Stimulated activated CD4-positive, alpha-beta T cell treated with anti-CD3 and anti-CD28 coated beads, TNF-alpha, amount 100 ng/mL, for 1 hour (primary cell): ENCODE measurements around the gene IFNG.

Experiments used
- DNase-seq, 3 donors: peaks; one replicate each; pipeline ENCODE4 v3.0.0-alpha.2; 2020; ENCODE audit warnings: low read depth in 3 of 3, low spot score in 1 of 3

The IFNG gene

GRCh38 chr12:68118096-68118755 is 41.3 kb downstream of the IFNG start:
- DNase-seq, result no peak

DNA sequence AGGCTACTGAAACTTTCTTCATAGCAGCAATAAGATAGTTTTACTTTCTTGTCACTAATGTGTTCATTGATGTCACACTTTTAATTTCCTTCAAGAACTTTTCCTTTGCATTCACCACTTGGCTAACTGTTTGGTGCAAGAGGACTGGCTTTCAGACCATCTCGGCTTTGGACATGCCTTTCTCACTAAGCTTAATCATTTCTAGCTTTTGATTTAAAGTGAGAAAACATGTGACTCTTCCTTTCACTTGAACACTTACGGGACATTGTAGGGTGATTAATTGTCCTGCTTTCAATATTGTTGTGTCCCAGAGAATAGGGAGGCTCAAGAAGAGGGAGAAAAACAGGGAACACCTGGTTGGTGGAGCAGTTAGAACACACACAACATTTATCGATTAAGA is 41.9 kb downstream of the IFNG start:
- DNase-seq, result no peak

DNA sequence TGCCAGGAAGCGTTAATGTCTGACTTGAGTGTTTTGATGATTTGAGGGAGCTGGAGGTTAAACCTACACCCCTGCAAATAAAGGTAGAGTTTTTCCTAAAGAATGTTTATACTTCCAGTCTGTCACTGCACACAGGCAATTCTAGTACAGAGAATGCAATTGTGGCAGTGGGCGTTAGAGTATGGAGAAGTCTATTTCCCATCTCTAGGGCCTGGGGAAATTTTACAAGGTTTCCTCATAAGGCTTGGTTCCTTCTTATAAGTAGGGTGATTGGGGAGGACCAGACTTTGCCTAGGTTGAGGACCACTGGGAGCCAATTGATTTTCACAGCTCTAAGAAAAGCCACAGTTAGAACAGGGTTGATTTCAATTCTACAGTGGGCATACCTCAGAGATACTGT is 44.3 kb downstream of the IFNG start:
- DNase-seq, result no peak

GRCh38 chr12:68114606-68115005 is 44.9 kb downstream of the IFNG start:
- DNase-seq, result no peak

DNA sequence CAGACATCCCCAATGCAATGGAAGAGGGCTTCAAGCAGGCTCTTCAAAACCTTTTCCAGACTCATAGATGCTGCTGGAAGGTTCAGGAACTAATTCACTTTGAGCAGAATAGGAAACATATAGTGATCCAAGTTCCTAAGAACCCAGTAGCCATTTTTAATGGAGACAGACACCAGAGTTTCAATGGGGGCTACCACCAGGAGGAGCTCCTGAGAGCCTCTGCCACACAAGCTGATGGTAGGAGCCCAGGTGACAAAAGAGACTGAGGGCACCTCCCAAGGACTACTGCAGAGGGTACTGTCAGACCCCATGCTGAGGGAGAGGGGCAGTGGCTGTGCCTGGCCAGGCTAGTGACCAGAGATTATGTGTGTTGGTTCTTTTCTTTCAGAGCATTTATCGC is 45.9 kb downstream of the IFNG start:
- peak in 1 of 3 donors; percentile 5 for DNase-seq

DNA sequence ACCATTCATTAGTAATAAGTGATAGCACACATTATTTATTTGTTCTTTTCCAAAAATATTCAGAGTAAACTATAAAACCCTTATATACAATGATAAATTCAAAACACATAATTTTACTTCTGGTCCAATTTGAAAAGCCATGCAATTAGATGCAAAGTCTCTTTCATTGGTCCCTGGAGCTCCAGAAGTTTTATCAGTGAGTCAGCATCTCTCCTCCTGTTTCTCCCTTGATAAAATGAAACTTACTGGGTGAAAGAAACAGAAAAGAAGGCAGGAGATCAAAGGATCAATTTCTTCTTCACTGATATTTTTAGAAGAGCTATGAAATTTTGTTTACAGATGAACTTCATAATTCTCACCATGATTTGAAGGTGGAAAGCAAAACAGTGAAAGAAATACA is 47.5 kb downstream of the IFNG start:
- DNase-seq, result no peak

GRCh38 chr12:68109444-68110217 is 49.9 kb downstream of the IFNG start:
- DNase-seq, result no peak

DNA sequence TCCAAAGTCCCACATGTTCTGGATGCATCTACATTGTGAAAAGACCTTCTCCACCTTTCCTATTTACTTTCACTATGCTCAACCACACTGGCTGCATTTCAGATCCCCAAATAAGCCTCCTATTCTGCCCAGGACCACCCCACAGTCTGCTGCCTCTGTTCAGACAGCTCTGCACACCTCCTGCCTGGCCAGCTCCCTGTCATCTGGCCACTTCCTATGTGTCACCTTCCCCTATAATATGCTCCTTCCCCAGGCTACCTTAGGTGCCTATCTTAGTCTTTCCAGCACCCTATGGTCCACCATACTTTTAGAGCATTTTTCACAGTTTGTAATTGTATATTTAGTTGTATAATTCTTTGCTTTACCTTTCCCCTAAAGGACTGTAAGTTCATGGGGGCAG is 50.5 kb downstream of the IFNG start:
- no peak for DNase-seq

GRCh38 chr12:68106660-68107059 is 52.9 kb downstream of the IFNG start:
- no peak for DNase-seq

DNA sequence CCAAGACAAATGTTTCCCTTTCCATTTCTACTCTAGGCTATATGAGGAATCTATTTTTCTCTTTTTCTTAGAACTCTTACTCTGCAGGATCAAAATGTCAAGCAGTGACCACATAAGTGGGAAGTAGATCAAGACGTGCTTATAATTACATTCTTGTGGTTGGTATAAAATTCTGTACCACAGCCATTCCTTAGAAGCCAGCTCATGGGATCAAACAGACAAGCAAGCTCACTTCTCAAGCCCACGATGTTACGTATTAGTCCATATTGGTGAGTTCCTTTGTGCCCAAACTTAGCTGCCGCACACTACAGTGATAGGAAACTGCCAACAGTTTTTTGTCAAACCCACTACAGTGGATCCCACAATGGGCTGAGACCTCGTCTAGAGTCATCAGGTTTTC is 53.4 kb downstream of the IFNG start:
- no peak for DNase-seq
